NCI-H1930 (cell line): ENCODE results near the gene CDH13.

ENCODE experiments used
- DNase-seq, 2 experiments: peaks; one replicate each; lab custom pipeline; 2025; lab: John Stamatoyannopoulos, UW

Gene CDH13

GRCh38 chr16:83839561-83839960 is 1212.8 kb downstream of the CDH13 start:
- no peak for DNase-seq

DNA sequence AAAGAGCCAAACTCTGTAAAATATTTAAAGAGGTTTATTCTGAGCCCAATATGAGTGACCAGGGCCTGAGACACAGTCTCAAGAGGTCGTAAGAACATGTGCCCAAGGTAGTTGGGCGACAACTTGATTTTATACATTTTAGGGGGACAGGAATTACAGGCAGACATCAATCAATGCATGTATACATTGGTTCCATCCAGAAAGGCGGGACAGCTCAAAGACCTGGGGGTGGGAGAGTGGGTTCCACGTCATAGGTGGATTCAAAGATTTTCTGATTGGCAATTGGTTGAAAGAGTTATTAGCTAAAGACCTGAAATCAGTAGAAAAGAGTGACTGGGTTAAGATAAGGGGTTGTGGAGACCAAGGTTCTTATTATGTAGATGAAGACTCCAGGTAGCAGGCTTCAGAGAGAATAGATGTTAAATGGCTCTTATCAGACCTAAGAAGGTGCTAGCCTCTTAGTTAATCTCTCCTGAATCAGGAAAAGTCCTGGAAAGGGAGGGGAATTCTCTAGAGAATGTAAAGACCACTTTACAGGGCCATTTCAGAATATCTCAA is 1213.4 kb downstream of the CDH13 start:
- DNase-seq = no peak

DNA sequence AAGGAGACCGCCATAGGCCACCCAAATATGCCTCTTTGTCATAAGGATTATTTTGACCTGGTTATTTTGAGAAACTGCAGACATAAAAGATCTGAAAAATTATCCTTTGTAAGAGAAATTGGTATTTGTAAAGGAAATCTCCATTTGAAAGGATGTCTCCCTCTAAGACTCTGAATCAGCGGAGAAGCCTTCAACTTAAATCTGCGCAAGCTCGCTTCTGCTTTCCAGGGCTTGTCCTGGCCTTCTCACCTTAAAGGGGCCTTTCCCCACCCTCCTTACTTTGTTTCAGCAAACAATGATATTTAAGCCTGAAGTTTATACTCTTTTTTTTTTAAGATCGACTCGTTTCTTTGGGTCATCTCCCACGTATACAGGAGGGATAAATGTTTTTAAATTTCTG is 1215.5 kb downstream of the CDH13 start:
- no peak for DNase-seq

- DNase-seq = no peak
Measured at GRCh38 chr16:83842756-83843507, 1216.2 kb downstream of the CDH13 start.

GRCh38 chr16:83843657-83844056 is 1216.9 kb downstream of the CDH13 start:
- no peak for DNase-seq

DNA sequence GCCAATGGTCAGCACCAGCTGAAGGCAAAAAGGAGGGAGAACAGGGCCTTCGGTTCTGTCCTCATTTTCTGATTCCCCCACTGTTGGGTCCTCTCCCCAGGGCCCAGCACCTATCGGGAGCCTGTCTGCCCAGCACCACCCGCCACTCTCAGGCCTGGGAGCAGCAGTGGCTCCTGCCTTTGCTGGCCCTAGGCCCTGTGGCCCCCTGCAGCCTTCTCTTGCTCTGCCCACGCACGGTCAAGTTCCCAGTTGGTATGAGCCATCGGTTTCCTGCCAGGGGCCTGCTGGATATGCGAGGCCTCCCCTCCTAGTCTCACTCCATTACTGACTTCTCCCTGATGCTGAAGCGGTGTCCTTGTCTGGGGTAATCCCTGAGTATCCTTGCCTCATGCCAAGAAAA is 1218.5 kb downstream of the CDH13 start:
- no peak for DNase-seq

DNA sequence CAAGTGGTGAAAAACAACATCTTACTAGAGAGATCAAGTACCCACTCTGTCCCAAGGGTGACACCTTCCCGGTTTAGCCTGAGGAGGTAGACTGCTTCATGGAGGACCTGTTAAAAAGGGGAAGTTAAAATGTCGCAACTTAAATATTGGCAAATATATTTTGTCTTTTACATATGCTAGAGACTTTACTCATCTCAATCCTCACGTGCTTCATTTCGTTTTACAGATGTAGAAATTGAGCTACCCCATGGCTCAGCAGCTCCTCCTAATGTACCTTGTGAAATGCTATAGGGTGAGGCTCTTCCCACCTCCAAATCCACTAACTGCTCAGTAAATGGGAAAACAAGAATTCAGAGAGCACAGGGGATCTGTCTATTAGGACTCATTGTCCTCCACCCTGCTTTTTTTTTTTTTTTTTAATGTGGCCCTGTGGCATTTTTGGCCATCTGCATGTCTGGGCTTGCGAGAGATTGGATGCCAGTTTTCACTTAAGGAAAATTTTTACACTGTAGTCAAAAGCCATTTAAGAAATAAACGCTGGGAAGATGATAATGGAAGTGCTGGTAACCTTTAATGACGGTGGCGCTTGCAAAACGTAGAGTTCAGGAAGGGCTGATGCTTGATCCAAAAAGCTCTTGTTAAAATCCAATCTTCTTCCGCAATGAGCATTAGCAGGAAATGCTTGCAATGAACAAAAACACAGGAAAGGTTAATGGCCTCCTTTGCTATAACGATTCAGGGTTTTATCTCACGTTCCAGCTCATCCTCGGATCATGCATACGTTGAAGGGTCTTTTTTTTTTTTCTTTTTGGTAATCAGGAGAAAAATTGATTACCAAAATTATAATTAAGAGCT is 1220.8 kb downstream of the CDH13 start:
- no peak for DNase-seq

GRCh38 chr16:83849421-83849820 is 1222.7 kb downstream of the CDH13 start:
- DNase-seq = no peak
